ENCODE data around the gene TRAPPC3L. TPM values are rescaled to one million over a fixed set of nuclear protein-coding genes. Genes with fewer than 3 reads are reported as not detected.

Gene TRAPPC3L
- total and polyA plus RNA-seq, 2 of the 8 experiments (the other 6 are each of a cell fraction or from before 2014, with no cell fraction given): not detected

DNA sequence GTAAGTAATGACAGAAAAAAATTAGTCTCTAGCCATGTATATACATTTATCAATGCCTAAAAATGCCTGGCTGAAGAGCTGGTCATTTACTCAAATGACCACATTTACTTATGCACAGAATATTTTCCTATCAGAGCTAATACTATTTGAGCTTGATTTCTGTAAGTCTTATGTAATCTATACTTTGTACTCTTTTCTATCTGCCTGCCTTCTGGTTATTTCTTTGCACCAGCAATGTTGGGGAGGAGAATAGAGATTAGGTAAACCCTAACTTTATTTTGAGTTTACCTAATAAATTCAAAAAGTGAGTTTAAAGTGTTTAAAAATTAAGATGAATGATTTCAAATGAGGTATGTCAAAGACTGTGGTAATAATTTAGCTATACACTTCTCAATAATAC is 30.3 kb downstream of the TRAPPC3L start (continued):
- TF ChIP-seq FOSL1 (IDR thresholded peaks at IDR 0.05; ENCODE audit: insufficient read depth, low read depth, low read length): no peak

Measured in H1 (cell line).